GM23248 (cell line): Measurements from ENCODE around the gene RPL35.

Source experiments
- EZH2 ChIP-seq: fragments of 200-600 bp; sonication (generic); IDR thresholded peaks from 2 replicates; pipeline ENCODE4 v1.6.1; 2018; ENCODE audit warnings: antibody characterized with exemption, mild to moderate bottlenecking; ENCODE audit not compliant: insufficient read depth, poor library complexity, severe bottlenecking
- EZH2phosphoT487 ChIP-seq: fragments of 200-600 bp; sonication (generic); IDR thresholded peaks from 2 replicates; pipeline ENCODE4 v1.6.1; 2018; ENCODE audit warnings: antibody characterized with exemption, moderate library complexity, mild to moderate bottlenecking, low read depth; ENCODE audit not compliant: insufficient read depth

GRCh38 chr9:124878518-124878917 lies 16.8 kb upstream of the RPL35 start:
- TF ChIP-seq EZH2 (no peak), EZH2phosphoT487 (no peak)
